CD4-positive, CD25-positive, alpha-beta regulatory T cell (primary cell): ENCODE results near the gene ANK3. TPM values are rescaled to one million over a fixed set of nuclear protein-coding genes. Genes with fewer than 3 reads are reported as not detected.

ENCODE experiments used
- ATAC-seq, 2 donors: fragments of 150-1000 bp; cut with Tn5 transposase; one replicate each; pipeline ENCODE4 v1.10.0; 2021; ENCODE audit warnings: low read depth in 2 of 2, moderate number of reproducible peaks in 2 of 2, moderate library complexity in 1 of 2
- DNase-seq, 3 donors: peaks; one replicate each; pipeline versions ENCODE4 v3.0.0 to v3.0.0-alpha.2; 2012 to 2022; ENCODE audit warnings: mixed read lengths in 1 of 3
- H3K27ac ChIP-seq: one replicate; pipeline ENCODE4 v1.7.0; 2013; ENCODE audit warnings: mild to moderate bottlenecking, low read length; ENCODE audit not compliant: insufficient read depth, poor library complexity, severe bottlenecking
- H3K27me3 ChIP-seq: one replicate; pipeline ENCODE4 v1.7.0; 2013; ENCODE audit warnings: low read length; ENCODE audit not compliant: control insufficient read depth, insufficient read depth
- H3K36me3 ChIP-seq: one replicate; pipeline ENCODE4 v1.7.0; 2013; ENCODE audit warnings: mild to moderate bottlenecking, low read length, moderate library complexity; ENCODE audit not compliant: control insufficient read depth, insufficient read depth
- H3K4me1 ChIP-seq: 2 replicates; pipeline ENCODE4 v1.7.0; 2013; ENCODE audit warnings: mild to moderate bottlenecking, low read length; ENCODE audit not compliant: insufficient read depth, control insufficient read depth, poor library complexity, severe bottlenecking
- H3K4me3 ChIP-seq: one replicate; pipeline ENCODE4 v1.7.0; 2013; ENCODE audit warnings: low read depth, mild to moderate bottlenecking, low read length, moderate library complexity
- H3K9me3 ChIP-seq, 2 experiments: 1 replicate in 1 of 2; 2 replicates in 1 of 2; pipeline ENCODE4 v1.7.0; 2013; ENCODE audit warnings: low read length in 2 of 2, mild to moderate bottlenecking in 1 of 2, moderate library complexity in 1 of 2; ENCODE audit not compliant: control insufficient read depth in 2 of 2
- H3K27ac Mint-ChIP-seq, 3 donors: one replicate each; pipeline ENCODE4 v1.8.0; 2020 to 2022; ENCODE audit warnings: mild to moderate bottlenecking in 3 of 3, mixed read lengths in 3 of 3, moderate library complexity in 2 of 3
- H3K27me3 Mint-ChIP-seq: one replicate; pipeline ENCODE4 v1.8.0; 2022; ENCODE audit warnings: mild to moderate bottlenecking, mixed read lengths
- H3K36me3 Mint-ChIP-seq: one replicate; pipeline ENCODE4 v1.8.0; 2020; ENCODE audit warnings: mixed read lengths
- H3K4me1 Mint-ChIP-seq, 4 donors: one replicate each; pipeline ENCODE4 v1.8.0; 2020 to 2022; ENCODE audit warnings: mixed read lengths in 4 of 4, mild to moderate bottlenecking in 1 of 4
- H3K4me3 Mint-ChIP-seq, 4 donors: one replicate each; pipeline ENCODE4 v1.8.0; 2020 to 2022; ENCODE audit warnings: mild to moderate bottlenecking in 4 of 4, mixed read lengths in 4 of 4, moderate library complexity in 3 of 4
- H3K9me3 Mint-ChIP-seq, 7 donors: one replicate each; pipeline ENCODE4 v1.8.0; 2020 to 2022; ENCODE audit warnings: mixed read lengths in 7 of 7, mild to moderate bottlenecking in 3 of 7, moderate library complexity in 2 of 7
- polyA plus RNA-seq, 4 donors: library from polyadenylated mRNA; unstranded; fragments of 300-500 nt; fragmentation: Illumina TruSeq; gene quantifications; one replicate each; pipeline ENCODE4 v1.2.3, GENCODE V29; 2021
- total RNA-seq: library from RNA; stranded (reverse); gene quantifications from one replicate; pipeline ENCODE4 v1.2.3, GENCODE V29; 2022

Gene ANK3
- total and polyA plus RNA-seq, 5 donors from 2014 or later = 1.8 to 32.6 (median 3.1) TPM

GRCh38 chr10:60073781-60074656 is 315.7 kb downstream of the ANK3 start:
- ATAC-seq = no peak
- no peak overlapping the region for H3K27ac ChIP-seq
- no peak for DNase-seq
- Mint-ChIP-seq H3K27ac (no peak overlapping the region), H3K36me3 (no peaks in the 10 kb centered on the region), H3K4me3 (no peak overlapping the region), H3K9me3 (peaks cover 0 to 4% (median 0%) of the 10 kb centered on the region in 7 donors), H3K27me3 (peaks cover 5% of the 10 kb centered on the region), H3K4me1 (no peaks in the 10 kb centered on the region)
- H3K27me3 ChIP-seq = no peaks in the 10 kb centered on the region
- no peak overlapping the region for H3K4me3 ChIP-seq
- no peaks in the 10 kb centered on the region for H3K9me3 ChIP-seq
- H3K4me1 ChIP-seq = no peaks in the 10 kb centered on the region
- H3K36me3 ChIP-seq = no peaks in the 10 kb centered on the region

GRCh38 chr10:60073397-60073780 is 316.3 kb downstream of the ANK3 start:
- Mint-ChIP-seq H3K4me1 (no peaks in the 10 kb centered on the region), H3K9me3 (peaks cover 0 to 4% (median 0%) of the 10 kb centered on the region in 7 donors), H3K36me3 (no peaks in the 10 kb centered on the region), H3K27ac (no peak overlapping the region), H3K27me3 (peaks cover 5% of the 10 kb centered on the region), H3K4me3 (no peak overlapping the region)
- DNase-seq (no peak), ATAC-seq (no peak)
- H3K9me3 ChIP-seq = no peaks in the 10 kb centered on the region
- no peaks in the 10 kb centered on the region for H3K4me1 ChIP-seq
- H3K27ac ChIP-seq = no peak overlapping the region
- H3K36me3 ChIP-seq = no peaks in the 10 kb centered on the region
- no peak overlapping the region for H3K4me3 ChIP-seq
- no peaks in the 10 kb centered on the region for H3K27me3 ChIP-seq

GRCh38 chr10:60069311-60069710 is 320.4 kb downstream of the ANK3 start:
- Mint-ChIP-seq H3K4me1 (no peaks in the 10 kb centered on the region), H3K36me3 (no peaks in the 10 kb centered on the region), H3K4me3 (no peak overlapping the region), H3K27ac (no peak overlapping the region), H3K9me3 (peaks cover 0 to 2% (median 0%) of the 10 kb centered on the region in 7 donors), H3K27me3 (no peaks in the 10 kb centered on the region)
- Histone ChIP-seq H3K4me1 (no peaks in the 10 kb centered on the region), H3K4me3 (no peak overlapping the region), H3K9me3 (no peaks in the 10 kb centered on the region), H3K27ac (no peak overlapping the region), H3K36me3 (no peaks in the 10 kb centered on the region), H3K27me3 (no peaks in the 10 kb centered on the region)
- no peak for ATAC-seq
- DNase-seq = no peak

GRCh38 chr10:60050366-60050765 is 339.3 kb downstream of the ANK3 start:
- Histone ChIP-seq H3K27me3 (no peaks in the 10 kb centered on the region), H3K27ac (no peak overlapping the region), H3K4me1 (no peaks in the 10 kb centered on the region), H3K9me3 (no peaks in the 10 kb centered on the region), H3K4me3 (no peak overlapping the region), H3K36me3 (no peaks in the 10 kb centered on the region)
- peaks cover 4% of the 10 kb centered on the region for H3K27me3 Mint-ChIP-seq
- DNase-seq (no peak), ATAC-seq (no peak)
- no peak overlapping the region for H3K4me3 Mint-ChIP-seq
- no peak overlapping the region for H3K27ac Mint-ChIP-seq
- H3K9me3 Mint-ChIP-seq = peaks cover 0 to 3% (median 0%) of the 10 kb centered on the region in 7 donors
- no peaks in the 10 kb centered on the region for H3K4me1 Mint-ChIP-seq
- H3K36me3 Mint-ChIP-seq = no peaks in the 10 kb centered on the region

- H3K36me3 Mint-ChIP-seq = no peaks in the 10 kb centered on the region
- H3K27me3 ChIP-seq = peaks cover 1% of the 10 kb centered on the region
- no peaks in the 10 kb centered on the region for H3K4me1 ChIP-seq
- no peak for DNase-seq
- H3K27ac Mint-ChIP-seq = no peak overlapping the region
- H3K27ac ChIP-seq = no peak overlapping the region
- H3K4me3 ChIP-seq = no peak overlapping the region
- H3K36me3 ChIP-seq = no peaks in the 10 kb centered on the region
- H3K4me3 Mint-ChIP-seq = no peak overlapping the region
- no peaks in the 10 kb centered on the region for H3K9me3 ChIP-seq
- no peak for ATAC-seq
- H3K9me3 Mint-ChIP-seq = peaks cover 0 to 3% (median 0%) of the 10 kb centered on the region in 7 donors
- peaks cover 3% of the 10 kb centered on the region for H3K27me3 Mint-ChIP-seq
- H3K4me1 Mint-ChIP-seq = no peaks in the 10 kb centered on the region
Observed at GRCh38 chr10:60048091-60048501, 341.6 kb downstream of the ANK3 start.

GRCh38 chr10:60045571-60045970 is 344.1 kb downstream of the ANK3 start:
- H3K36me3 Mint-ChIP-seq = no peaks in the 10 kb centered on the region
- H3K4me3 Mint-ChIP-seq = no peak overlapping the region
- no peak overlapping the region for H3K27ac Mint-ChIP-seq
- H3K27me3 Mint-ChIP-seq = no peaks in the 10 kb centered on the region
- H3K27ac ChIP-seq = no peak overlapping the region
- no peaks in the 10 kb centered on the region for H3K9me3 ChIP-seq
- no peaks in the 10 kb centered on the region for H3K4me1 Mint-ChIP-seq
- peaks cover 0 to 3% (median 0%) of the 10 kb centered on the region in 7 donors for H3K9me3 Mint-ChIP-seq
- H3K36me3 ChIP-seq = no peaks in the 10 kb centered on the region
- no peak for DNase-seq
- no peak for ATAC-seq
- no peak overlapping the region for H3K4me3 ChIP-seq
- peaks cover 1% of the 10 kb centered on the region for H3K27me3 ChIP-seq
- no peaks in the 10 kb centered on the region for H3K4me1 ChIP-seq

- Histone ChIP-seq H3K4me3 (no peak overlapping the region), H3K4me1 (no peaks in the 10 kb centered on the region), H3K9me3 (no peaks in the 10 kb centered on the region), H3K36me3 (no peaks in the 10 kb centered on the region), H3K27ac (no peak overlapping the region), H3K27me3 (peaks cover 1% of the 10 kb centered on the region)
- Mint-ChIP-seq H3K27me3 (no peaks in the 10 kb centered on the region), H3K36me3 (no peaks in the 10 kb centered on the region), H3K27ac (no peak overlapping the region), H3K4me1 (no peaks in the 10 kb centered on the region), H3K4me3 (no peak overlapping the region), H3K9me3 (peaks cover 0 to 3% (median 0%) of the 10 kb centered on the region in 7 donors)
- ATAC-seq (no peak), DNase-seq (no peak)
Observed at GRCh38 chr10:60044971-60045370, 344.7 kb downstream of the ANK3 start.

GRCh38 chr10:60044242-60044641 is 345.4 kb downstream of the ANK3 start:
- ATAC-seq = no peak
- H3K27ac Mint-ChIP-seq = no peak overlapping the region
- no peaks in the 10 kb centered on the region for H3K9me3 ChIP-seq
- H3K36me3 ChIP-seq = no peaks in the 10 kb centered on the region
- DNase-seq = no peak
- H3K27ac ChIP-seq = no peak overlapping the region
- peaks cover 0 to 3% (median 0%) of the 10 kb centered on the region in 7 donors for H3K9me3 Mint-ChIP-seq
- no peaks in the 10 kb centered on the region for H3K36me3 Mint-ChIP-seq
- H3K4me3 Mint-ChIP-seq = no peak overlapping the region
- H3K4me1 ChIP-seq = no peaks in the 10 kb centered on the region
- peaks cover 1% of the 10 kb centered on the region for H3K27me3 ChIP-seq
- no peak overlapping the region for H3K4me3 ChIP-seq
- no peaks in the 10 kb centered on the region for H3K27me3 Mint-ChIP-seq
- H3K4me1 Mint-ChIP-seq = no peaks in the 10 kb centered on the region
